ENCODE data around the gene SH3RF3.

The SH3RF3 gene

DNA sequence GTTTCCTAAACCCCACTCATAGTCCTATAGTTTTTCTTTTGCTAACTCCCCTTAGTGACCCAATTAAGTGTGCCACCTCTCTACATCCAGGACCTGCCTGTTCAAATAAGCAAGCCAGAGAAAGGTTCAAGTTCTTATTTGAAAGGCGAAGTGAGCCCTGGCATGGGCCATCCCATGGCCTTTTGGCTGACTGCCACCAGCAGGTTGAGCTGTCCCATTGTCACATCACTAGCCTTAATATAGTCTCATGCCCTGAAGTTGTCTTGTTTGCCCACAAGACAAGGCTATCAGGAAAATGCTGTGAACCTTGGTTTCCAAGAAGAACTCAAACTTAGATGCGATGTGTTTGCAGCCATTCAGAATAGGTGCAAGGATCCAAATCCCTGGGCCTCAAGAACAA lies 158.8 kb downstream of the SH3RF3 start:
- no peak for ATAC-seq
- TF ChIP-seq BACH2 (CRISPR knock-in tag; IDR thresholded peaks at IDR 0.05; ENCODE audit: borderline replicate concordance): no peak
- TF ChIP-seq CSDC2 (CRISPR knock-in tag; IDR thresholded peaks at IDR 0.05): no peak
- TF ChIP-seq OSR1 (CRISPR knock-in tag; IDR thresholded peaks at IDR 0.05): no peak
- TF ChIP-seq TCF4 (CRISPR knock-in tag; IDR thresholded peaks at IDR 0.05; ENCODE audit: borderline replicate concordance): no peak
- TF ChIP-seq ISL1 (CRISPR knock-in tag; IDR thresholded peaks at IDR 0.05): no peak
- TF ChIP-seq, protein P1, sequence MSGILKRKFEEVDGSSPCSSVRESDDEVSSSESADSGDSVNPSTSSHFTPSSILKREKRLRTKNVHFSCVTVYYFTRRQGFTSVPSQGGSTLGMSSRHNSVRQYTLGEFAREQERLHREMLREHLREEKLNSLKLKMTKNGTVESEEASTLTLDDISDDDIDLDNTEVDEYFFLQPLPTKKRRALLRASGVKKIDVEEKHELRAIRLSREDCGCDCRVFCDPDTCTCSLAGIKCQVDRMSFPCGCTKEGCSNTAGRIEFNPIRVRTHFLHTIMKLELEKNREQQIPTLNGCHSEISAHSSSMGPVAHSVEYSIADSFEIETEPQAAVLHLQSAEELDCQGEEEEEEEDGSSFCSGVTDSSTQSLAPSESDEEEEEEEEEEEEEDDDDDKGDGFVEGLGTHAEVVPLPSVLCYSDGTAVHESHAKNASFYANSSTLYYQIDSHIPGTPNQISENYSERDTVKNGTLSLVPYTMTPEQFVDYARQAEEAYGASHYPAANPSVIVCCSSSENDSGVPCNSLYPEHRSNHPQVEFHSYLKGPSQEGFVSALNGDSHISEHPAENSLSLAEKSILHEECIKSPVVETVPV (CRISPR knock-in tag; IDR thresholded peaks at IDR 0.05): no peak
- TF ChIP-seq GLIS3 (CRISPR knock-in tag; IDR thresholded peaks at IDR 0.05): no peak
- no peak for TF ChIP-seq ZFP30 (CRISPR knock-in tag; IDR thresholded peaks at IDR 0.05)
- no peak for TF ChIP-seq ESRRG (CRISPR knock-in tag; IDR thresholded peaks at IDR 0.05)
- TF ChIP-seq SNAI2 (CRISPR knock-in tag; IDR thresholded peaks at IDR 0.05): no peak
- TF ChIP-seq, protein P2, sequence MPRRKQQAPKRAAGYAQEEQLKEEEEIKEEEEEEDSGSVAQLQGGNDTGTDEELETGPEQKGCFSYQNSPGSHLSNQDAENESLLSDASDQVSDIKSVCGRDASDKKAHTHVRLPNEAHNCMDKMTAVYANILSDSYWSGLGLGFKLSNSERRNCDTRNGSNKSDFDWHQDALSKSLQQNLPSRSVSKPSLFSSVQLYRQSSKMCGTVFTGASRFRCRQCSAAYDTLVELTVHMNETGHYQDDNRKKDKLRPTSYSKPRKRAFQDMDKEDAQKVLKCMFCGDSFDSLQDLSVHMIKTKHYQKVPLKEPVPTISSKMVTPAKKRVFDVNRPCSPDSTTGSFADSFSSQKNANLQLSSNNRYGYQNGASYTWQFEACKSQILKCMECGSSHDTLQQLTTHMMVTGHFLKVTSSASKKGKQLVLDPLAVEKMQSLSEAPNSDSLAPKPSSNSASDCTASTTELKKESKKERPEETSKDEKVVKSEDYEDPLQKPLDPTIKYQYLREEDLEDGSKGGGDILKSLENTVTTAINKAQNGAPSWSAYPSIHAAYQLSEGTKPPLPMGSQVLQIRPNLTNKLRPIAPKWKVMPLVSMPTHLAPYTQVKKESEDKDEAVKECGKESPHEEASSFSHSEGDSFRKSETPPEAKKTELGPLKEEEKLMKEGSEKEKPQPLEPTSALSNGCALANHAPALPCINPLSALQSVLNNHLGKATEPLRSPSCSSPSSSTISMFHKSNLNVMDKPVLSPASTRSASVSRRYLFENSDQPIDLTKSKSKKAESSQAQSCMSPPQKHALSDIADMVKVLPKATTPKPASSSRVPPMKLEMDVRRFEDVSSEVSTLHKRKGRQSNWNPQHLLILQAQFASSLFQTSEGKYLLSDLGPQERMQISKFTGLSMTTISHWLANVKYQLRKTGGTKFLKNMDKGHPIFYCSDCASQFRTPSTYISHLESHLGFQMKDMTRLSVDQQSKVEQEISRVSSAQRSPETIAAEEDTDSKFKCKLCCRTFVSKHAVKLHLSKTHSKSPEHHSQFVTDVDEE (CRISPR knock-in tag; IDR thresholded peaks at IDR 0.05): no peak
- no peak for TF ChIP-seq ZC3H10 (CRISPR knock-in tag; IDR thresholded peaks at IDR 0.05)
- TF ChIP-seq, protein P3, sequence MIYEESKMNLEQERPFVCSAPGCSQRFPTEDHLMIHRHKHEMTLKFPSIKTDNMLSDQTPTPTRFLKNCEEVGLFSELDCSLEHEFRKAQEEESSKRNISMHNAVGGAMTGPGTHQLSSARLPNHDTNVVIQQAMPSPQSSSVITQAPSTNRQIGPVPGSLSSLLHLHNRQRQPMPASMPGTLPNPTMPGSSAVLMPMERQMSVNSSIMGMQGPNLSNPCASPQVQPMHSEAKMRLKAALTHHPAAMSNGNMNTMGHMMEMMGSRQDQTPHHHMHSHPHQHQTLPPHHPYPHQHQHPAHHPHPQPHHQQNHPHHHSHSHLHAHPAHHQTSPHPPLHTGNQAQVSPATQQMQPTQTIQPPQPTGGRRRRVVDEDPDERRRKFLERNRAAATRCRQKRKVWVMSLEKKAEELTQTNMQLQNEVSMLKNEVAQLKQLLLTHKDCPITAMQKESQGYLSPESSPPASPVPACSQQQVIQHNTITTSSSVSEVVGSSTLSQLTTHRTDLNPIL (CRISPR knock-in tag; IDR thresholded peaks at IDR 0.05; ENCODE audit: low read depth): no peak
- no peak for TF ChIP-seq ZNF70 (CRISPR knock-in tag; IDR thresholded peaks at IDR 0.05)
- no peak for TF ChIP-seq ZNF565 (CRISPR knock-in tag; conservative IDR thresholded peaks at IDR 0.05; ENCODE audit: low read depth)
- TF ChIP-seq ARNTL (CRISPR knock-in tag; IDR thresholded peaks at IDR 0.05; ENCODE audit: borderline replicate concordance, low read depth): no peak

DNA sequence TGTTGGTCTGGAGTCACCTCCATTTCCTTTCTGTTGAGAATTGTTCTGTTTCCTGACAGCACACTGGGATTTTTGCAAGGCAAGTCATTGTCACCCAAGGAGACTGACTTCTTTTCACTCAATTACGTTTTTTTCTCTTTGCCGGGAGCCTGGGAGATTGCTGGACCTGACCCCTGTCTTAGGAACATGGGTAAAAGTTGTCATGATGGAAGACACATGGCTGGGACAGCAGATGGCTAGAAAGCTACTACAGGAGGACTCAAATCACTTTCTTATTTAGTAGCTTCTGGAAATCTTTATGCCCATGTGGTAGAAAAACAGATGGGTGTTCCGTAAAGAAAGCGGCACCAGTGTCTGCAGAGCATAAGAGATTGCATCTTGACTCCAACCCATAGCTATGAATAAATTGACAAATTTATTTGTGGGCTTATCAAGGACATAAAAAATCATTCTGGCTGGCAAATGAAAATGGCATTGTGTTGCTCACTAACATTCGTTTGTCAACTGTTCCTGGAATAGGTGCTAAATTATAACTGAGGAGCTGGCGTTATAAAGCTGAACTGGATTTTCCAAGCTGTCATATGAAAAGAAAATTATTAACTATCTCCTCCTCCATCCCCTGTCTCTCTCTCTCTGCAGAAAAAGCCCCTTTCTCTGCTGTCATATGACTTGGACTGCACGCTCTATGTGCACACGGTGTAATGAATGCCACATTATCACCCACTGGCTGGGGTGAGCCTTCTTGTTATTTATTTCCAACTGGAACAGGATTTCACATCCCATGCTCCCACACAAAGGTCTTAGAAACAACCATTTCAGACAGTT lies 159.8 kb downstream of the SH3RF3 start:
- TF ChIP-seq ZFP30 (CRISPR knock-in tag; IDR thresholded peaks at IDR 0.05): no peak
- TF ChIP-seq ZFP3 (CRISPR knock-in tag; IDR thresholded peaks at IDR 0.05): no peak
- TF ChIP-seq CSDC2 (CRISPR knock-in tag; IDR thresholded peaks at IDR 0.05): no peak
- TF ChIP-seq ARNTL (CRISPR knock-in tag; IDR thresholded peaks at IDR 0.05; ENCODE audit: borderline replicate concordance, low read depth): no peak
- no peak for TF ChIP-seq ZNF565 (CRISPR knock-in tag; conservative IDR thresholded peaks at IDR 0.05; ENCODE audit: low read depth)
- TF ChIP-seq, protein P4, sequence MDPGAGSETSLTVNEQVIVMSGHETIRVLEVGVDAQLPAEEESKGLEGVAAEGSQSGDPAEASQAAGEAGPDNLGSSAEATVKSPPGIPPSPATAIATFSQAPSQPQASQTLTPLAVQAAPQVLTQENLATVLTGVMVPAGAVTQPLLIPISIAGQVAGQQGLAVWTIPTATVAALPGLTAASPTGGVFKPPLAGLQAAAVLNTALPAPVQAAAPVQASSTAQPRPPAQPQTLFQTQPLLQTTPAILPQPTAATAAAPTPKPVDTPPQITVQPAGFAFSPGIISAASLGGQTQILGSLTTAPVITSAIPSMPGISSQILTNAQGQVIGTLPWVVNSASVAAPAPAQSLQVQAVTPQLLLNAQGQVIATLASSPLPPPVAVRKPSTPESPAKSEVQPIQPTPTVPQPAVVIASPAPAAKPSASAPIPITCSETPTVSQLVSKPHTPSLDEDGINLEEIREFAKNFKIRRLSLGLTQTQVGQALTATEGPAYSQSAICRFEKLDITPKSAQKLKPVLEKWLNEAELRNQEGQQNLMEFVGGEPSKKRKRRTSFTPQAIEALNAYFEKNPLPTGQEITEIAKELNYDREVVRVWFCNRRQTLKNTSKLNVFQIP (CRISPR knock-in tag; IDR thresholded peaks at IDR 0.05; ENCODE audit: borderline replicate concordance, low read depth): no peak
- TF ChIP-seq, protein P3 (CRISPR knock-in tag; IDR thresholded peaks at IDR 0.05; ENCODE audit: low read depth): no peak
- TF ChIP-seq, protein P2 (CRISPR knock-in tag; IDR thresholded peaks at IDR 0.05): no peak
- TF ChIP-seq, protein P5, sequence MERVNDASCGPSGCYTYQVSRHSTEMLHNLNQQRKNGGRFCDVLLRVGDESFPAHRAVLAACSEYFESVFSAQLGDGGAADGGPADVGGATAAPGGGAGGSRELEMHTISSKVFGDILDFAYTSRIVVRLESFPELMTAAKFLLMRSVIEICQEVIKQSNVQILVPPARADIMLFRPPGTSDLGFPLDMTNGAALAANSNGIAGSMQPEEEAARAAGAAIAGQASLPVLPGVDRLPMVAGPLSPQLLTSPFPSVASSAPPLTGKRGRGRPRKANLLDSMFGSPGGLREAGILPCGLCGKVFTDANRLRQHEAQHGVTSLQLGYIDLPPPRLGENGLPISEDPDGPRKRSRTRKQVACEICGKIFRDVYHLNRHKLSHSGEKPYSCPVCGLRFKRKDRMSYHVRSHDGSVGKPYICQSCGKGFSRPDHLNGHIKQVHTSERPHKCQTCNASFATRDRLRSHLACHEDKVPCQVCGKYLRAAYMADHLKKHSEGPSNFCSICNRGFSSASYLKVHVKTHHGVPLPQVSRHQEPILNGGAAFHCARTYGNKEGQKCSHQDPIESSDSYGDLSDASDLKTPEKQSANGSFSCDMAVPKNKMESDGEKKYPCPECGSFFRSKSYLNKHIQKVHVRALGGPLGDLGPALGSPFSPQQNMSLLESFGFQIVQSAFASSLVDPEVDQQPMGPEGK (CRISPR knock-in tag; IDR thresholded peaks at IDR 0.05; ENCODE audit: borderline replicate concordance): no peak
- no peak for TF ChIP-seq ZNF8 (CRISPR knock-in tag; IDR thresholded peaks at IDR 0.05)
- TF ChIP-seq BACH2 (CRISPR knock-in tag; IDR thresholded peaks at IDR 0.05; ENCODE audit: borderline replicate concordance): no peak
- TF ChIP-seq PPARA (CRISPR knock-in tag; IDR thresholded peaks at IDR 0.05; ENCODE audit: borderline replicate concordance): no peak
- TF ChIP-seq TCF4 (CRISPR knock-in tag; IDR thresholded peaks at IDR 0.05; ENCODE audit: borderline replicate concordance): no peak
- no peak for ATAC-seq

All from SK-N-SH treated with all-trans-retinoic acid at 6 μM for 48 hours (cell line).